ENCODE results near the gene PCSK1N. TPM values are rescaled to one million over a fixed set of nuclear protein-coding genes. Genes with fewer than 3 reads are reported as not detected.

Gene PCSK1N
- total RNA-seq, 4 donors from 2014 or later: 2.9 to 16.7 (median 8.5) TPM

GRCh38 chrX:48793935-48794334, 41.5 kb downstream of the PCSK1N start:
- intact Hi-C loops (cut with DNase I; ENCODE audit: low total_unique reads): no loop called here
- WGBS, 2 donors: 75 to 100% methylated on average over 2 to 4 of the region's 4 CpGs
- peak in 1 of 2 donors; percentile 50 for DNase-seq (ENCODE audit: low spot score in 2 of 2)
- no peak overlapping the region for H3K4me3 ChIP-seq (ENCODE audit: low read depth, poor library complexity, severe bottlenecking)
- no peak for TF ChIP-seq CTCF (IDR thresholded peaks at IDR 0.05)
- no peak for TF ChIP-seq POLR2A (IDR thresholded peaks at IDR 0.05)

GRCh38 chrX:48792219-48792618, 43.2 kb downstream of the PCSK1N start:
- TF ChIP-seq CTCF (IDR thresholded peaks at IDR 0.05) (no peak), POLR2A (IDR thresholded peaks at IDR 0.05) (no peak)
- 86 to 92% methylated on average over 4 to 7 of the region's 7 CpGs for WGBS, 2 donors
- H3K4me3 ChIP-seq (ENCODE audit: low read depth, poor library complexity, severe bottlenecking): no peak overlapping the region

GRCh38 chrX:48791063-48791820, 44.2 kb downstream of the PCSK1N start:
- TF ChIP-seq CTCF (IDR thresholded peaks at IDR 0.05): no peak
- DNase-seq (ENCODE audit: low spot score in 2 of 2): peak in 1 of 2 donors; percentile 72
- intact Hi-C loops (cut with DNase I; ENCODE audit: low total_unique reads): no loop called here
- no peak overlapping the region for H3K4me3 ChIP-seq (ENCODE audit: low read depth, poor library complexity, severe bottlenecking)
- 82% methylated on average over 6 to 11 of the region's 11 CpGs for WGBS, 2 donors

More at GRCh38 chrX:48792219-48792618, 43.2 kb downstream of the PCSK1N start:
- intact Hi-C loops (cut with DNase I; ENCODE audit: low total_unique reads): no loop called here
- DNase-seq (ENCODE audit: low spot score in 2 of 2): peak in 1 of 2 donors; percentile 56

GRCh38 chrX:48790477-48790876, 44.9 kb downstream of the PCSK1N start:
- WGBS, 2 donors: 60 to 64% methylated on average over 5 of the region's 5 CpGs
- no peak overlapping the region for H3K4me3 ChIP-seq (ENCODE audit: low read depth, poor library complexity, severe bottlenecking)
- intact Hi-C loops (cut with DNase I; ENCODE audit: low total_unique reads): no loop called here
- DNase-seq (ENCODE audit: low spot score in 2 of 2): no peak
- TF ChIP-seq CTCF (IDR thresholded peaks at IDR 0.05) (no peak), POLR2A (IDR thresholded peaks at IDR 0.05) (no peak)

- WGBS, 2 donors: 61 to 68% methylated on average over 7 of the region's 7 CpGs
- no peak overlapping the region for H3K4me3 ChIP-seq (ENCODE audit: low read depth, poor library complexity, severe bottlenecking)
- DNase-seq (ENCODE audit: low spot score in 2 of 2): peak in 1 of 2 donors; percentile 74
- TF ChIP-seq POLR2A (IDR thresholded peaks at IDR 0.05) (no peak), CTCF (IDR thresholded peaks at IDR 0.05) (no peak)
- intact Hi-C loops (cut with DNase I; ENCODE audit: low total_unique reads): no loop called here
Measured at GRCh38 chrX:48789366-48790220, 45.8 kb downstream of the PCSK1N start.

Measured in lower leg skin (tissue), 4 donors.